NT2/D1 (cell line): ENCODE results near the gene SF3B3.
"Not testable (repeated sequence)": the region's sequence is repeated elsewhere in the genome, so short reads cannot be mapped to it uniquely, and the experiment has no call there.

Experiments
- DNase-seq: peaks from one replicate; pipeline ENCODE4 v3.0.0-alpha.2; 2011; ENCODE audit warnings: low read depth, low spot score
- H3K27me3 ChIP-seq: 2 replicates; pipeline ENCODE4 v1.6.0; 2011; ENCODE audit warnings: mild to moderate bottlenecking; ENCODE audit not compliant: insufficient read length, insufficient read depth
- H3K36me3 ChIP-seq: 2 replicates; pipeline ENCODE4 v1.6.1; 2011; ENCODE audit warnings: mild to moderate bottlenecking, low read length, mixed read lengths; ENCODE audit not compliant: insufficient read depth, insufficient read length
- H3K4me1 ChIP-seq: 2 replicates; pipeline ENCODE4 v1.5.1; 2011; ENCODE audit not compliant: insufficient read depth, insufficient read length
- H3K4me3 ChIP-seq: 2 replicates; pipeline ENCODE4 v1.5.1; 2011; ENCODE audit warnings: low read depth; ENCODE audit not compliant: insufficient read length
- H3K9ac ChIP-seq: 2 replicates; pipeline ENCODE4 v1.6.0; 2011; ENCODE audit warnings: low read depth; ENCODE audit not compliant: insufficient read length
- H3K9me3 ChIP-seq: 2 replicates; pipeline ENCODE4 v1.5.1; 2011; ENCODE audit warnings: mild to moderate bottlenecking, low read length; ENCODE audit not compliant: insufficient read depth
- SUZ12 ChIP-seq: IDR thresholded peaks from 2 replicates; pipeline ENCODE4 v1.6.1; 2011; ENCODE audit not compliant: insufficient read length, insufficient read depth; ENCODE audit errors: extremely low read depth
- YY1 ChIP-seq: IDR thresholded peaks from 2 replicates; pipeline ENCODE4 v1.6.1; 2011; ENCODE audit not compliant: insufficient read length, insufficient read depth
- ZNF274 ChIP-seq: IDR thresholded peaks from 2 replicates; pipeline ENCODE4 v1.6.1; 2011; ENCODE audit warnings: mild to moderate bottlenecking, low read depth, low read length

Gene SF3B3

GRCh38 chr16:70529051-70529777 lies 5.6 kb downstream of the SF3B3 start:
- Histone ChIP-seq H3K36me3 (peaks cover 88% of the 10 kb centered on the region), H3K4me1 (peaks cover 4% of the 10 kb centered on the region), H3K9ac (no peak overlapping the region)

GRCh38 chr16:70529954-70530353 lies 6.3 kb downstream of the SF3B3 start:
- DNase-seq, H3K4me1 ChIP-seq, H3K9me3 ChIP-seq, H3K4me3 ChIP-seq, H3K9ac ChIP-seq, H3K27me3 ChIP-seq: not testable (repeated sequence)
- peaks cover 93% of the 10 kb centered on the region for H3K36me3 ChIP-seq

More at GRCh38 chr16:70529051-70529777, 5.6 kb downstream of the SF3B3 start:
- no peaks in the 10 kb centered on the region for H3K9me3 ChIP-seq
- TF ChIP-seq ZNF274, result no peak
- TF ChIP-seq YY1, result no peak
- TF ChIP-seq SUZ12, result no peak
- no peak overlapping the region for H3K4me3 ChIP-seq
- no peaks in the 10 kb centered on the region for H3K27me3 ChIP-seq
- DNase-seq, result no peak

- Histone ChIP-seq H3K27me3 (no peaks in the 10 kb centered on the region), H3K36me3 (peaks cover 97% of the 10 kb centered on the region), H3K9me3 (no peaks in the 10 kb centered on the region), H3K9ac (no peak overlapping the region), H3K4me1 (no peaks in the 10 kb centered on the region), H3K4me3 (no peak overlapping the region)
- no peak for DNase-seq
- TF ChIP-seq ZNF274 (no peak), YY1 (no peak), SUZ12 (no peak)
Observed at GRCh38 chr16:70534971-70535370, 11.4 kb downstream of the SF3B3 start.

- Histone ChIP-seq H3K9me3 (no peaks in the 10 kb centered on the region), H3K27me3 (no peaks in the 10 kb centered on the region), H3K4me1 (no peaks in the 10 kb centered on the region), H3K9ac (no peak overlapping the region), H3K4me3 (no peak overlapping the region), H3K36me3 (peaks cover 96% of the 10 kb centered on the region)
- TF ChIP-seq YY1, result no peak
- TF ChIP-seq SUZ12, result no peak
- TF ChIP-seq ZNF274, result no peak
- DNase-seq, result no peak
Observed at GRCh38 chr16:70540994-70541393, 17.4 kb downstream of the SF3B3 start.

GRCh38 chr16:70544548-70544947 lies 20.9 kb downstream of the SF3B3 start:
- DNase-seq, result no peak
- no peaks in the 10 kb centered on the region for H3K27me3 ChIP-seq
- H3K4me1 ChIP-seq, result no peaks in the 10 kb centered on the region
- TF ChIP-seq SUZ12, result no peak
- no peak for TF ChIP-seq ZNF274
- TF ChIP-seq YY1, result no peak
- peaks cover 96% of the 10 kb centered on the region for H3K36me3 ChIP-seq
- H3K9me3 ChIP-seq, result no peaks in the 10 kb centered on the region
- H3K9ac ChIP-seq, result no peak overlapping the region
- H3K4me3 ChIP-seq, result no peak overlapping the region

- peaks cover 96% of the 10 kb centered on the region for H3K36me3 ChIP-seq
- no peaks in the 10 kb centered on the region for H3K9me3 ChIP-seq
- TF ChIP-seq SUZ12 (no peak), YY1 (no peak), ZNF274 (no peak)
- H3K9ac ChIP-seq, result no peak overlapping the region
- DNase-seq, result no peak
- no peaks in the 10 kb centered on the region for H3K4me1 ChIP-seq
- no peaks in the 10 kb centered on the region for H3K27me3 ChIP-seq
- no peak overlapping the region for H3K4me3 ChIP-seq
Observed at GRCh38 chr16:70548936-70549335, 25.3 kb downstream of the SF3B3 start.

GRCh38 chr16:70550082-70550481 lies 26.5 kb downstream of the SF3B3 start:
- no peaks in the 10 kb centered on the region for H3K4me1 ChIP-seq
- H3K27me3 ChIP-seq, result no peaks in the 10 kb centered on the region
- TF ChIP-seq SUZ12 (no peak), YY1 (no peak), ZNF274 (no peak)
- H3K36me3 ChIP-seq, result peaks cover 96% of the 10 kb centered on the region
- no peak overlapping the region for H3K9ac ChIP-seq
- H3K4me3 ChIP-seq, result no peak overlapping the region
- no peak for DNase-seq
- H3K9me3 ChIP-seq, result no peaks in the 10 kb centered on the region

GRCh38 chr16:70551788-70552187 lies 28.2 kb downstream of the SF3B3 start:
- H3K9ac ChIP-seq, result no peak overlapping the region
- H3K27me3 ChIP-seq, result no peaks in the 10 kb centered on the region
- peaks cover 97% of the 10 kb centered on the region for H3K36me3 ChIP-seq
- no peak overlapping the region for H3K4me3 ChIP-seq
- TF ChIP-seq SUZ12 (no peak), YY1 (no peak), ZNF274 (no peak)
- DNase-seq, result no peak
- H3K9me3 ChIP-seq, result no peaks in the 10 kb centered on the region
- H3K4me1 ChIP-seq, result no peaks in the 10 kb centered on the region
